GM12892 (cell line): Measurements from ENCODE around the gene TSPAN33.

Experiments used
- DNase-seq: peaks from one replicate; pipeline ENCODE4 v3.0.0; 2011; ENCODE audit not compliant: insufficient read length
- FAIRE-seq: peaks from 2 replicates; lab custom pipeline; 2011; peaks lifted over from hg19 to GRCh38; lab: Jason Lieb, UNC
- POLR2A ChIP-seq: IDR thresholded peaks from 2 replicates; pipeline ENCODE4 v1.6.1; 2011; ENCODE audit warnings: low read depth, low read length, control low read depth
- POLR2AphosphoS5 ChIP-seq: IDR thresholded peaks from 2 replicates; pipeline ENCODE4 v1.6.1; 2011; ENCODE audit warnings: low read depth, low read length, control low read depth
- TAF1 ChIP-seq: IDR thresholded peaks from 2 replicates; pipeline ENCODE4 v1.6.1; 2011; ENCODE audit warnings: low read depth, mild to moderate bottlenecking, control low read depth, low read length, borderline replicate concordance

The TSPAN33 gene

GRCh38 chr7:129186749-129187260, 42.3 kb downstream of the TSPAN33 start:
- DNase-seq: no peak
- TF ChIP-seq POLR2A (no peak), POLR2AphosphoS5 (no peak), TAF1 (no peak)
- FAIRE-seq: no peak

- TF ChIP-seq TAF1: no peak
- no peak for TF ChIP-seq POLR2AphosphoS5
- TF ChIP-seq POLR2A: no peak
- FAIRE-seq: no peak
- DNase-seq: no peak
Observed at GRCh38 chr7:129187681-129188371, 43.3 kb downstream of the TSPAN33 start.

GRCh38 chr7:129188372-129188891, 43.9 kb downstream of the TSPAN33 start, which contains the start of gene SMO:
Gene SMO (plus strand): TSS chr7:129188633. CDS start chr7:129189152, 519 bp downstream.
- DNase-seq (peak; percentile 58), FAIRE-seq (no peak)
- TF ChIP-seq POLR2AphosphoS5 (no peak), POLR2A (no peak), TAF1 (no peak)

GRCh38 chr7:129188892-129189660, 44.6 kb downstream of the TSPAN33 start:
- no peak for FAIRE-seq
- DNase-seq: peak; percentile 42
- TF ChIP-seq POLR2A (no peak), TAF1 (no peak), POLR2AphosphoS5 (no peak)

- DNase-seq (no peak), FAIRE-seq (no peak)
- TF ChIP-seq TAF1 (no peak), POLR2AphosphoS5 (no peak), POLR2A (no peak)
Observed at GRCh38 chr7:129189661-129190310, 45.3 kb downstream of the TSPAN33 start.

GRCh38 chr7:129191272-129191671, 46.8 kb downstream of the TSPAN33 start:
- FAIRE-seq (no peak), DNase-seq (no peak)
- no peak for TF ChIP-seq TAF1
- no peak for TF ChIP-seq POLR2AphosphoS5
- no peak for TF ChIP-seq POLR2A

GRCh38 chr7:129193892-129194291, 49.4 kb downstream of the TSPAN33 start:
- DNase-seq: no peak
- FAIRE-seq: no peak
- TF ChIP-seq TAF1 (no peak), POLR2A (no peak), POLR2AphosphoS5 (no peak)

- no peak for FAIRE-seq
- no peak for TF ChIP-seq TAF1
- TF ChIP-seq POLR2A: no peak
- no peak for TF ChIP-seq POLR2AphosphoS5
- DNase-seq: no peak
Observed at GRCh38 chr7:129197771-129198170, 53.3 kb downstream of the TSPAN33 start.

GRCh38 chr7:129199406-129199805, 54.9 kb downstream of the TSPAN33 start:
- FAIRE-seq: no peak
- TF ChIP-seq POLR2AphosphoS5: no peak
- TF ChIP-seq POLR2A: no peak
- TF ChIP-seq TAF1: no peak
- DNase-seq: no peak

- DNase-seq: no peak
- TF ChIP-seq POLR2A (no peak), TAF1 (no peak), POLR2AphosphoS5 (no peak)
- FAIRE-seq: no peak
Observed at GRCh38 chr7:129202058-129202777, 57.7 kb downstream of the TSPAN33 start.
